Ectodermal cell (in vitro differentiated cells): ENCODE measurements around the gene PPP3CA.

Source experiments
- H3K27ac ChIP-seq: 2 replicates; pipeline ENCODE4 v1.7.0; 2013; ENCODE audit warnings: mild to moderate bottlenecking, low read depth, low read length; ENCODE audit not compliant: insufficient read depth, poor library complexity, severe bottlenecking
- H3K27me3 ChIP-seq: 2 replicates; pipeline ENCODE4 v1.7.0; 2013; ENCODE audit warnings: mild to moderate bottlenecking, low read length; ENCODE audit not compliant: insufficient read depth, control insufficient read depth, poor library complexity, severe bottlenecking
- H3K36me3 ChIP-seq: one replicate; pipeline ENCODE4 v1.7.0; 2013; ENCODE audit warnings: low read length; ENCODE audit not compliant: control insufficient read depth, insufficient read depth
- H3K4me1 ChIP-seq: one replicate; pipeline ENCODE4 v1.7.0; 2013; ENCODE audit warnings: low read length; ENCODE audit not compliant: control insufficient read depth, insufficient read depth
- H3K4me3 ChIP-seq: 2 replicates; pipeline ENCODE4 v1.7.0; 2013; ENCODE audit warnings: low read depth, low read length, control low read depth; ENCODE audit not compliant: insufficient read depth
- H3K9me3 ChIP-seq: 2 replicates; pipeline ENCODE4 v1.7.0; 2013; ENCODE audit warnings: mild to moderate bottlenecking, low read length, moderate library complexity; ENCODE audit not compliant: control insufficient read depth
- WGBS, 2 experiments: methylation state at CpG; one replicate each; pipeline ENCODE4 v1.1.7; 2013; ENCODE audit warnings: missing lambda C conversion rate in 2 of 2; 5-methylcytosine and 5-hydroxymethylcytosine counted together

The PPP3CA gene

DNA sequence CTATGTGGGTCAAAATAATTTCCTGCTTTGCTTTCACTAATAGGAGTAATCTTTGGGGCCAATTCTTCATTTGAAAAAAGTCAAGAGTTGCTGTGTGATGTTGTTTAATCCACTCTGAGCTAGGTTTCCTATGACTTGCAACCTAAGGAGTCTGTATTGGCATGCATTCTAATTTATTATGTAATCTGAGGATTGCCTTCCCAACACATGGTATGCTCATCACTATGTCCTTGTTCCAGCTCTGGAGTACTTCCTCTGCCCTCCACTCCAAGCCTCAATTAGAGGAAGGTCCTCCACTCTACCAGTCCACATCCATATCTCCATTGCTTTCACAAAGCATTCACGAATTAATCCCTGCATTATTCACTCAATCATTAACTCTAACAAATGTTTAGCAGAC is 56.1 kb downstream of the PPP3CA start:
- no peak overlapping the region for H3K4me3 ChIP-seq
- 86 to 100% methylated on average over 1 of the region's 1 CpG for WGBS, 2 experiments
- H3K27me3 ChIP-seq, result no peaks in the 10 kb centered on the region
- no peaks in the 10 kb centered on the region for H3K36me3 ChIP-seq
- H3K27ac ChIP-seq, result no peak overlapping the region
- no peaks in the 10 kb centered on the region for H3K9me3 ChIP-seq
- H3K4me1 ChIP-seq, result peaks cover 5% of the 10 kb centered on the region

DNA sequence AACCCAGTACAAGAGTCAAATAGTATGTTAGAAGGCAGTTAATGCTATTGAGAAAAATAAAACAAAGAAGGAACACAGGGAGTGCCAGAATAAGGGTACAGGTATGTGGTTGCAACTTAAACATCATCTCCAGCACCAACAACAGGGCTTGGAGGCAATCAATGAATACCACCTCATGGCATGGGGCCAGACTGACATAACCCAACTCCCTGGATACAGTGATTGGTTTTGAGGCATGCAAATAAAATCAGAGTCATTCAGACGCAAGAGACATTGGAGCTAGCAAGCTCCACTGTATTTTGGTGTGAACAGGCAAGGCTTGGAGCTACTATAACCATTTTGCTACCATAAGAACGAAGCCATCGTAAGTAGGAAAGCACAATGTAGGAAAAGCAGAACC is 56.7 kb downstream of the PPP3CA start:
- Histone ChIP-seq H3K4me3 (no peak overlapping the region), H3K4me1 (peaks cover 5% of the 10 kb centered on the region), H3K9me3 (no peaks in the 10 kb centered on the region), H3K27ac (no peak overlapping the region), H3K36me3 (no peaks in the 10 kb centered on the region), H3K27me3 (no peaks in the 10 kb centered on the region)
- 95% methylated on average over 3 of the region's 3 CpGs for WGBS, 2 experiments

DNA sequence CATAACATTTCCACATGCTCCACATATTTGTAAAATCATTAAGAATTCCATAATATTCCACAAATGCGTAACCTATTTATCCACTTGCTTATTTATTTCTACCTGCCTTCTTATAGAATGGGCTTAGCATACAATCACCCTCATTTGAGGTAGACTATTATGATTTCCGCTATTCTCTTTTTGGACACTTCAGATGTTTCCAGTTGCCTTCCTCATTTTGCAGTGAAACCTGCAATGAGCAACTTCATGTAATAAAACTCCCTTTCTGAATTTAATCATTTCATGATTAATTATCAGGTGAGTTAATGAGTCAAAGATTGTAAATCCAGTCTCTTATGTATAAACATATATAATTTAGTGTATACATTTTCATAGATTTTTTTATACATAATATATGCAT is 58.0 kb downstream of the PPP3CA start:
- 94 to 98% methylated on average over 2 of the region's 2 CpGs for WGBS, 2 experiments
- Histone ChIP-seq H3K36me3 (no peaks in the 10 kb centered on the region), H3K27ac (no peak overlapping the region), H3K4me1 (peaks cover 5% of the 10 kb centered on the region), H3K4me3 (no peak overlapping the region), H3K9me3 (no peaks in the 10 kb centered on the region), H3K27me3 (no peaks in the 10 kb centered on the region)

DNA sequence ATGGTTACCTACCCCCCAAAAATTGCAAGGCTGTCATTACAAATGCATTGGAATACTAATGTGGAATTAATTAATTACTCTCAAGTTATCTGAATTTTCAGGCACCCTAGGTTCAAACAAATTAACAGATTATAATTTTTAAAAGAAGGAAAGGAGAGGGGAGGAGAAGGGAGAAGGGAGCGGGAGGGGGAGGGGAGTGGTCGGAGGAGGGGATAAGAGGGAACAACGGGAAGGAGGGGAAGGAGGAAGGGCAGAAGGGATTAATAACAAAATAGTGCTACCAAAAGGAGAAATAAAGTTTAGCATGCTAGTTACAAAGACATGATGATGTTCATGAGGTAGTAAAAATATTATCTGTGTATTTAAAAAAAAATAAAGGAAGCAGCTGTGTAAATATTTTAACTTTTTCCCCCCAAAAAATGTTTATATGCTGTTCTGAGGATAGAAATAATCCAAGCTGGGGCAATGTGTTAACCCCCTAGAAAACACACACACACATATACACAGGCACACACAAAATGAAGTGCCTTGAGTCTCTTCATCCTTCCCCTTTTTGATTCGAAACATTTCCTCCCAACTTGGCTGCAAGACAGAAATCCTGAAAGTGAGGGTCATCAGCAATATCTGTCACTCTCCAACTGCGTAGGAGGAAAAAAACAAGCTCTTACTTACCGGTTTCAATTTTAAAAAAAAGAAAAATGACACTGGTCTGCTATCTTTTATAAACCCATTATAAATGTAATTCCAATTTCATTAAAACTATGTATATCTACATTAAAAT is 58.8 kb downstream of the PPP3CA start:
- 58 to 65% methylated on average over 6 of the region's 6 CpGs for WGBS, 2 experiments
- H3K4me3 ChIP-seq, result no peak overlapping the region
- no peaks in the 10 kb centered on the region for H3K27me3 ChIP-seq
- no peak overlapping the region for H3K27ac ChIP-seq
- H3K4me1 ChIP-seq, result peaks cover 5% of the 10 kb centered on the region
- H3K9me3 ChIP-seq, result no peaks in the 10 kb centered on the region
- no peaks in the 10 kb centered on the region for H3K36me3 ChIP-seq

GRCh38 chr4:101287324-101287723 is 60.0 kb downstream of the PPP3CA start:
- Histone ChIP-seq H3K36me3 (no peaks in the 10 kb centered on the region), H3K27ac (no peak overlapping the region), H3K4me1 (peaks cover 5% of the 10 kb centered on the region), H3K27me3 (no peaks in the 10 kb centered on the region), H3K4me3 (no peak overlapping the region), H3K9me3 (no peaks in the 10 kb centered on the region)
- WGBS, 2 experiments, result 92 to 100% methylated on average over 1 to 2 of the region's 2 CpGs

GRCh38 chr4:101286663-101287062 is 60.7 kb downstream of the PPP3CA start:
- WGBS, 2 experiments, result 67 to 100% methylated on average over 1 of the region's 1 CpG
- no peaks in the 10 kb centered on the region for H3K9me3 ChIP-seq
- no peaks in the 10 kb centered on the region for H3K27me3 ChIP-seq
- H3K4me1 ChIP-seq, result peaks cover 5% of the 10 kb centered on the region
- no peak overlapping the region for H3K27ac ChIP-seq
- no peak overlapping the region for H3K4me3 ChIP-seq
- H3K36me3 ChIP-seq, result no peaks in the 10 kb centered on the region

GRCh38 chr4:101285985-101286384 is 61.3 kb downstream of the PPP3CA start:
- Histone ChIP-seq H3K27me3 (no peaks in the 10 kb centered on the region), H3K27ac (no peak overlapping the region), H3K4me1 (peaks cover 5% of the 10 kb centered on the region), H3K4me3 (no peak overlapping the region), H3K36me3 (no peaks in the 10 kb centered on the region), H3K9me3 (no peaks in the 10 kb centered on the region)
- 91 to 94% methylated on average over 4 of the region's 4 CpGs for WGBS, 2 experiments

DNA sequence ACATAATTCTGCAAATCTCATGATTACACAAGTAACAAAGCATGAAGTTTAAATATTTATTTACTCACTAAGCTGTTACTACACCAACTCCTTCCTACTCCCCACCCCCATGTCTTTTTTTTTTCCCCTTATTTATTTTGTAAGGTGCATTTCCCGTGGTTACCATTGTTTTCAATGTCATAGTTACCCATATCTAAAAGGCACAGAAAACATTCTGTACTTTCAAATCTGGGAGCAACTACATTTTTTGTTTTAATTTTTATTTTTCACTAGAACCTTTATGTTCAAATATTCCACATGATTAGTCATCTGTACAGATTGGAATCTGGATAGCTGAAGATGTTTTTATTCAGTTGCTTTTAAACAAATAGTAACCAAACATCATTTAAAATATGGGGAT is 62.8 kb downstream of the PPP3CA start:
- Histone ChIP-seq H3K9me3 (no peaks in the 10 kb centered on the region), H3K4me1 (peaks cover 5% of the 10 kb centered on the region), H3K27ac (no peak overlapping the region), H3K36me3 (no peaks in the 10 kb centered on the region), H3K27me3 (no peaks in the 10 kb centered on the region), H3K4me3 (no peak overlapping the region)
- WGBS, 2 experiments, result 95% methylated on average over 1 of the region's 1 CpG; no CpG with 5 or more reads in 1 of the 2 experiments

GRCh38 chr4:101283434-101283833 is 63.9 kb downstream of the PPP3CA start:
- Histone ChIP-seq H3K9me3 (no peaks in the 10 kb centered on the region), H3K4me1 (peaks cover 5% of the 10 kb centered on the region), H3K27ac (no peak overlapping the region), H3K27me3 (no peaks in the 10 kb centered on the region), H3K36me3 (no peaks in the 10 kb centered on the region), H3K4me3 (no peak overlapping the region)
- 95 to 96% methylated on average over 2 of the region's 2 CpGs for WGBS, 2 experiments

- no peak overlapping the region for H3K4me3 ChIP-seq
- 72 to 78% methylated on average over 4 of the region's 4 CpGs for WGBS, 2 experiments
- H3K27ac ChIP-seq, result no peak overlapping the region
- H3K9me3 ChIP-seq, result no peaks in the 10 kb centered on the region
- no peaks in the 10 kb centered on the region for H3K27me3 ChIP-seq
- no peaks in the 10 kb centered on the region for H3K4me1 ChIP-seq
- H3K36me3 ChIP-seq, result no peaks in the 10 kb centered on the region
These were observed 65.1 kb downstream of the PPP3CA start for GRCh38 chr4:101282076-101282844.
